Esophagus muscularis mucosa (tissue), 4 donors: ENCODE results near the gene PDCD6IP. TPM values are rescaled to one million over a fixed set of nuclear protein-coding genes. Genes with fewer than 3 reads are reported as not detected.

ENCODE experiments used
- DNase-seq: peaks from one replicate; pipeline ENCODE4 v3.0.0-alpha.2; 2017; ENCODE audit errors: extremely low spot score
- H3K27ac ChIP-seq, 4 donors: fragments of 200-600 bp; sonication (generic); replicated peaks in 1 of 4; 1 replicate in 3 of 4; 2 replicates in 1 of 4; pipeline ENCODE4 v1.5.1; 2016 to 2019; ENCODE audit warnings: mild to moderate bottlenecking in 1 of 4
- H3K27me3 ChIP-seq, 4 donors: fragments of 200-600 bp; sonication (generic); one replicate each; pipeline versions ENCODE4 v1.5.1 to v1.6.0; 2016 to 2019
- H3K36me3 ChIP-seq, 4 donors: fragments of 200-600 bp; sonication (generic); one replicate each; pipeline ENCODE4 v1.5.1; 2016 to 2019
- H3K4me1 ChIP-seq, 4 donors: fragments of 200-600 bp; sonication (generic); one replicate each; pipeline ENCODE4 v1.5.1; 2016 to 2019
- H3K4me3 ChIP-seq, 4 donors: fragments of 200-600 bp; sonication (generic); 1 replicate in 2 of 4; 2 replicates in 2 of 4; pipeline ENCODE4 v1.5.1; 2016 to 2019; ENCODE audit warnings: mild to moderate bottlenecking in 4 of 4, moderate library complexity in 1 of 4
- H3K9me3 ChIP-seq, 4 donors: fragments of 200-600 bp; sonication (generic); 1 replicate in 3 of 4; 2 replicates in 1 of 4; pipeline ENCODE4 v1.5.1; 2016 to 2019
- EP300 ChIP-seq: sonication (generic); formaldehyde crosslinking; IDR thresholded peaks from one replicate; pipeline ENCODE4 v1.6.1; 2017; ENCODE audit warnings: antibody characterized with exemption
- POLR2A ChIP-seq: fragments of 450-650 bp; IDR thresholded peaks from one replicate; pipeline ENCODE4 v1.6.1; 2017; ENCODE audit warnings: antibody characterized with exemption, moderate library complexity, mild to moderate bottlenecking, low read depth
- POLR2AphosphoS5 ChIP-seq, 2 donors: sonication (generic); formaldehyde crosslinking; IDR thresholded peaks; one replicate each; pipeline ENCODE4 v1.6.1; 2017; ENCODE audit warnings: antibody characterized with exemption in 2 of 2
- whole genome bisulfite sequencing: methylation state at CpG from one replicate; pipeline ENCODE4 v1.1.5; 2018; 5-methylcytosine and 5-hydroxymethylcytosine counted together
- intact Hi-C: fragments of 100-400 bp; cut with DNase I; formaldehyde crosslinking; loops from one replicate; pipeline ENCODE4 v1.15.1; 2023
- total RNA-seq, 4 donors: library from RNA; depleted of rRNA; stranded (reverse); fragments of >200 nt; gene quantifications; one replicate each; pipeline versions ENCODE4 v1.1.0 to v1.2.1, GENCODE V29; 2016
- TF ChIP-seq, protein P1 (sequence below), 3 experiments: fragments of 200-600 bp in 2 of 3; fragments of 450-650 bp in 1 of 3; sonication (generic) in 2 of 3; IDR thresholded peaks; one replicate each; pipeline ENCODE4 v1.5.1; 2017 to 2019; ENCODE audit warnings: antibody characterized with exemption in 3 of 3, mild to moderate bottlenecking in 2 of 3, moderate library complexity in 1 of 3

Gene PDCD6IP
- total RNA-seq, 4 donors from 2014 or later = 88.0 to 192 (median 145) TPM

DNA sequence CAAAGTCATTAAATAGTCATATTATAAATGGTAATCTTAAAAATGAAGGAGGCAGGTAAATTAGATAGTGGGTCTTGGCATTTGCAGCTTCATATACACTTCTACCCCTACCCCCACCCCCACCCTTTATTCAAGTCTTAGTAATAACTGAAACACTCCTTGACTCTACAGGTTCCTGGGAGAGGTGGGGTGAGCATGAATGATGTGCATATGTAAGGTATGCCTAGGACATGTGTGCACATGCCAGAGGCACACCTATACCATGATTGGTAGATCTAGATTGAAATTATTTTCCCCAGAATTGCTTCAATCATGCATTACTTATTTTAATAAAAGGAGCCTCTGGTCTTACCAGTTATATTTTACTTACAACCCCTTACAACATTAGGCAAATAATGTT, 40.1 kb upstream of the PDCD6IP start:
- Histone ChIP-seq H3K4me1 (no peaks in the 10 kb centered on the region), H3K36me3 (no peaks in the 10 kb centered on the region), H3K27ac (no peak overlapping the region), H3K27me3 (peaks cover 0 to 5% (median 0%) of the 10 kb centered on the region in 4 donors), H3K4me3 (no peak overlapping the region), H3K9me3 (peaks cover 0 to 14% (median 9%) of the 10 kb centered on the region in 4 donors)
- no peak for DNase-seq
- intact Hi-C loops = no loop called here
- no peak for TF ChIP-seq POLR2AphosphoS5 (IDR thresholded peaks at IDR 0.05)
- TF ChIP-seq POLR2A = no peak
- TF ChIP-seq, protein P1, sequence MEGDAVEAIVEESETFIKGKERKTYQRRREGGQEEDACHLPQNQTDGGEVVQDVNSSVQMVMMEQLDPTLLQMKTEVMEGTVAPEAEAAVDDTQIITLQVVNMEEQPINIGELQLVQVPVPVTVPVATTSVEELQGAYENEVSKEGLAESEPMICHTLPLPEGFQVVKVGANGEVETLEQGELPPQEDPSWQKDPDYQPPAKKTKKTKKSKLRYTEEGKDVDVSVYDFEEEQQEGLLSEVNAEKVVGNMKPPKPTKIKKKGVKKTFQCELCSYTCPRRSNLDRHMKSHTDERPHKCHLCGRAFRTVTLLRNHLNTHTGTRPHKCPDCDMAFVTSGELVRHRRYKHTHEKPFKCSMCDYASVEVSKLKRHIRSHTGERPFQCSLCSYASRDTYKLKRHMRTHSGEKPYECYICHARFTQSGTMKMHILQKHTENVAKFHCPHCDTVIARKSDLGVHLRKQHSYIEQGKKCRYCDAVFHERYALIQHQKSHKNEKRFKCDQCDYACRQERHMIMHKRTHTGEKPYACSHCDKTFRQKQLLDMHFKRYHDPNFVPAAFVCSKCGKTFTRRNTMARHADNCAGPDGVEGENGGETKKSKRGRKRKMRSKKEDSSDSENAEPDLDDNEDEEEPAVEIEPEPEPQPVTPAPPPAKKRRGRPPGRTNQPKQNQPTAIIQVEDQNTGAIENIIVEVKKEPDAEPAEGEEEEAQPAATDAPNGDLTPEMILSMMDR (IDR thresholded peaks at IDR 0.05) = no peak
- no peak for TF ChIP-seq EP300

DNA sequence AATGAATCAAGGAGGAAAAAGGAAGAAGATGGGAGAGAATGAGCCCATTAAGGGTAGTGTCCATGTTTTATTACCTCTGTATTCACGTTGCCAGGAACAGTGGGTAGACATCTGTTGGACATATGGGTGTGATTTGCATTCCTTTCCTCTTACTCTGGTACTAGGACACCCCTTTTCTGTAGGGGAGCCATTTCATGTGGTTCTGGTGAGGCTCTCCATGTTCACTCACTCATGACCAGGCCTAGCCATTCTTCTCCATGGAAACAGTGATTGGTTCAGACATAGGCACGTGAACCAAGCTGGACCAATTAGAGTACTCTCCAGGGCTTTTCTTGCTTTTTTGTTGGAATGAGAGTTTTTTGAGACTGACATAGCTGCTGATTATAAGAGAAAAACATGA, 39.6 kb upstream of the PDCD6IP start:
- WGBS = 86% methylated on average over 2 of the region's 2 CpGs
- Histone ChIP-seq H3K4me1 (no peaks in the 10 kb centered on the region), H3K27me3 (peaks cover 0 to 1% (median 0%) of the 10 kb centered on the region in 4 donors), H3K27ac (no peak overlapping the region), H3K9me3 (peaks cover 0 to 11% (median 9%) of the 10 kb centered on the region in 4 donors), H3K36me3 (no peaks in the 10 kb centered on the region), H3K4me3 (no peak overlapping the region)
- intact Hi-C loops = no loop called here
- no peak for DNase-seq
- TF ChIP-seq EP300 (no peak), POLR2A (no peak), POLR2AphosphoS5 (IDR thresholded peaks at IDR 0.05) (no peak)
- TF ChIP-seq, protein P1 (IDR thresholded peaks at IDR 0.05) = no peak

DNA sequence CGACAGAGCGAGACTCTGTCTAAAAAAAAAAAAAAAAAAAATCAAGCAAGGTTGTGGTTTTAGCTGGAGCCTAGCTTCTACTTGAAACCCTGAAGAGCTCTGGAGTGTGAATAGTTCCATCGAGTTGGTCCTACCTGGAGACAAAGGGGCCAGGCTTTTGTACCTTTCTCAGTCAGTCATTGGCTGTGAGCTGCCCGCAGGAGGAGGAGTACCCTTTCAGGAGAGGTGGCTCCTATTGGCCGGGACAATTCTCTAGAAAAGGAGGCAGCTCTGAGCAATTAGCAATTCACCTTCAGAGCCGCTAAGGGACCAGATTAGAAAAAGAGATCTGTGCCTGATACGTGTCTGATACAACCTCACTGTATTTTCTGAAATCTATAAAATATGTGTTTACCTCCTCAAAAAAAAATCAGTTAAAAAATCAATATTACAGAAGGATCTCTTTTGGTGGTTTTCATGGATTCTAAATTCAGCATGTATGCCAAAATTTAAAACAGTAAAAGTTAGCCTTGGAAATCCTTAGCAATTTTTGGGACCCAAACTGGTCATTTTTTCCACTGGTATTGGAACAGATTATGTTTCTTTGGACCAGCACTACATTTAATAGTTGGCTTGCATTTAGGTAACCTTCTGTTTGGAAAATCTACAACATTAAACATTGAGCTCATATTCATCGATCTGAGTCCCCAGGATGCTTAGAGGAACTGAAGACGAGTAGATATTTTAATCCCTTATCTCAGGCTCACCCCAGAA, 29.7 kb upstream of the PDCD6IP start:
- Histone ChIP-seq H3K27ac (no peak overlapping the region), H3K27me3 (no peaks in the 10 kb centered on the region), H3K36me3 (no peaks in the 10 kb centered on the region), H3K9me3 (no peaks in the 10 kb centered on the region), H3K4me1 (no peaks in the 10 kb centered on the region), H3K4me3 (no peak overlapping the region)
- TF ChIP-seq POLR2AphosphoS5 (IDR thresholded peaks at IDR 0.05) (no peak), POLR2A (no peak), EP300 (no peak)
- TF ChIP-seq, protein P1 (IDR thresholded peaks at IDR 0.05) = no peak
- intact Hi-C loops = no loop called here
- WGBS = 92% methylated on average over 9 of the region's 9 CpGs
- no peak for DNase-seq

DNA sequence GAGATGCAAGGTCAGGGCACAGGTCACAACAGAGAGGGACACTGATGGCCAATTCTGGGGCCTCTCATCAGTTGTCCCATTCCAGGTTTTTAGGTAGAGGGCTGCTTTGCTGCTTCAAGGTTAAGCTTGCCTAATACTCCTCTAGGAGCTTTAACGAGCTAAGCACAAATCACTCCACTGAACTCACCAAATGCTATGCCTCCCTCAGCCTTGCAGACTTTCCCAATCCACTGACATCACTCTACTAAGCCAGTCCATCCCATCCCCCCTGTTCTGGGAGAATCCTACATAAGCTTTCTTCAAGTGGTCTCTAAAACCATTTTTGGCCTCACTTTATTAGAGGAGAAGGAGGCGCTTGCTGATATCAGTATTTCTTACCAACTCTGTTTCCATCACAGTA, 24.8 kb upstream of the PDCD6IP start:
- intact Hi-C loops = no loop called here
- TF ChIP-seq POLR2AphosphoS5 (IDR thresholded peaks at IDR 0.05) (no peak), POLR2A (no peak), EP300 (no peak)
- TF ChIP-seq, protein P1 (IDR thresholded peaks at IDR 0.05) = no peak
- WGBS = 81% methylated on average over 2 of the region's 2 CpGs
- Histone ChIP-seq H3K27ac (no peak overlapping the region), H3K27me3 (no peaks in the 10 kb centered on the region), H3K36me3 (no peaks in the 10 kb centered on the region), H3K4me3 (no peak overlapping the region), H3K4me1 (no peaks in the 10 kb centered on the region), H3K9me3 (no peaks in the 10 kb centered on the region)
- no peak for DNase-seq

DNA sequence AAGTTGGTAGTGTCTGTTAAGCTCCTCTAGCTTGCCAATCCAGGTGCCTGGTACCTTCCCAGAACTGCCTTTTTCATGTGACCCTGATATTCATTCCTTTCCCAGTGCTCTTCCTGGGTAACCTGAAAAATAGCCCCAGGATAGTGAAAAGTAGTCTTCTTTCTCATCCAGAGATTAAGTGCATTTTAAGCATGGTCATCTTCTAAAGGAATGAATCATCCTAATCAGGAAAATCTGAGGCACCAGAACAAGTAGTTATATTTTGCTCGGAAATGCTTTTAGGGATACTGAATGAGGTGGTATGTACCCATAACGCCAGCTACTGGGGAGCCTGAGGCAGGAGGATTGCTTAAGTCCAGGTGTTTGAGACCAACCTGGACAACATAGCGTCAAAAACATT, 23.1 kb upstream of the PDCD6IP start:
- no peaks in the 10 kb centered on the region for H3K36me3 ChIP-seq
- intact Hi-C loops = no loop called here
- no peak for TF ChIP-seq POLR2A
- H3K4me1 ChIP-seq = no peaks in the 10 kb centered on the region
- no peaks in the 10 kb centered on the region for H3K9me3 ChIP-seq
- no peak overlapping the region for H3K27ac ChIP-seq
- WGBS = 86% methylated on average over 3 of the region's 3 CpGs
- DNase-seq = no peak
- H3K4me3 ChIP-seq = no peak overlapping the region
- no peaks in the 10 kb centered on the region for H3K27me3 ChIP-seq
